ENCODE results near the gene CREG2.

Gene CREG2

GRCh38 chr2:101310834-101311695 is 76.2 kb downstream of the CREG2 start:
- DNase-seq (ENCODE audit: low read depth in 4 of 4, low spot score in 1 of 4), result no peak

- DNase-seq (ENCODE audit: low read depth in 4 of 4, low spot score in 1 of 4), result no peak
These were observed 77.0 kb downstream of the CREG2 start for GRCh38 chr2:101310090-101310833.

GRCh38 chr2:101308432-101309210 is 78.7 kb downstream of the CREG2 start, which contains the start of gene RNF149:
Gene RNF149, minus strand, starts transcription at chr2:101308701. Its CDS starts 113 bp downstream, at chr2:101308588.
- DNase-seq (ENCODE audit: low read depth in 4 of 4, low spot score in 1 of 4), result peak; percentile 80 to 90 (median 85)

DNA sequence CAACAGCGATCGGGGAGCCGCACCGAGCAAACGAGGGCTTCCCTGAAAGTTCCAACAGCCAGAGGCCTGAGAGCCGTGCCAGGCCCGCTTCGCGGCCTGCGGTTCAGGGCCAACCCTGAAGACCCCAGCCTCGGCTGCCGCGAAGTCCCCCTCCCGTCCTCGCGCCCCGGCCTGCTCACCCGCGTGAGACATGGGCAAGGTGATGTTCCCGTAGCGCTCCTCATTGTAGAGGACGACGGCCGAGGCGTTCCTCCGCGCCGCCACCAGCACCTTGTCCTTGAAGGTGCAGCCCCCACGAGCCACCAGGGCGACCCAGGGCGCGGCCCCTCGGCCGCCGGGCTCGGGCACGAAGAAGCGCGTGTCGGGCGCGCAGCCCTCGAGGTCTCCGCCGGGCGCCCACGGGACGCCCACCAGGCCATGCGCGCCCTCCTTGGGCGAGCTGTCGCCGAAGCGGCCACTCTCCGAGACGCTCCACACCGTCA is 79.3 kb downstream of the CREG2 start:
- no peak for DNase-seq (ENCODE audit: low read depth in 4 of 4, low spot score in 1 of 4)

DNA sequence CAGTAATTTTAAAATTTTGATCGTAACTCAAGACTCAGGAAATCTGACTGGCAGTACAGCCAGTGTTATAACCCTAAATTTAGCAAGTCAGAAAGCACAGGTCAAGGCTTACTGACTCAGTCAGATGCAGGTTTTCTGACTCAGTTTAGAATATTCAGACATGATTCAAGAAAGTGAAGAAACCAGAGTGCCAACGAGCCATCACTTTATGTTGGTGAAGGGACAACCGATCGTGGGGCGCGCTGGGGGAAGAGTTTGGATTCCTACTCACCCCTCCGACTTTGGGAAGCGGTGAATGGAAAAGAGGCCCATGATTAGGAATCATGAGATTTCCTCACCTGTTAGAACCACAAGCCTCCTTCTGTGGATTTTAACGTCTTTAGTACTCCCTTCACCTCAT is 79.8 kb downstream of the CREG2 start:
- no peak for DNase-seq (ENCODE audit: low read depth in 4 of 4, low spot score in 1 of 4)

DNA sequence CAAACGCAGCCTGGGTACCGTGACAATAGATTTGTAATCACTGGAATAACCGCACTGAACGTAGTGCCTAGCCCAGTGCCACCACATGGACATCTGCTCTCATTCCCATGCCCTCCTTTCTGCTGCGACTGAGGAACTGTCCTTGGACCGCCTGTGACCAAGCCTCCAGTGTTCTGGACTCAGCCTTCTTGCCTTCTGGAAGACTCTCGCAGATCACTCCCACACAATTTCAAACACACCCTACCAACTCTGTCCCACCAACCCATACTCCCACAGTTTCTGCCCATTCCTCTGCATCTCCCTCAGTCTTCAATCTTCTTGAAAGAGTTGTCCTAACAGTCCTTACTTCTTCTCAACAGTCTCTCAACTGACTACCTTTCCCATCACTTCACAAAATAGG is 80.9 kb downstream of the CREG2 start:
- no peak for DNase-seq (ENCODE audit: low read depth in 4 of 4, low spot score in 1 of 4)

- no peak for DNase-seq (ENCODE audit: low read depth in 4 of 4, low spot score in 1 of 4)
These were observed 81.7 kb downstream of the CREG2 start for GRCh38 chr2:101305492-101306078.

GRCh38 chr2:101305035-101305434 is 82.3 kb downstream of the CREG2 start:
- no peak for DNase-seq (ENCODE audit: low read depth in 4 of 4, low spot score in 1 of 4)

DNA sequence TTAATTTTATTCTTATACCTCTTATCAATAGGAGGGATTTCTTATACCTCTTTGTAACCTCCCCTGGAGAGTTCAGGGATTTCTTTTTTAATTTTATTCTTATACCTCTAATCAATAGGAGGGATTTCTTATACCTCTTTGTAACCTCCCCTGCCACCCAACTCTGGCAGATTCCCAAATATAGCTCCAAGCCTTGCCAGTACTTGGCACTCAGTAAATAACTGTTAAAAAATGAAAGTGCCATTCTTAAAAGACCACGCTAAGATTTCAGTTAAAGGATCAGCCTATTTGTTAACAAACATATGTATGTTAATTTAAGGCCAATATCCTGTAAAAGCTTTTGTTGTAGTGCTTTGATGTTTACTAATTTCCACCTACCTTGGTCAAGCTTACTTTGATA is 83.6 kb downstream of the CREG2 start:
- no peak for DNase-seq (ENCODE audit: low read depth in 4 of 4, low spot score in 1 of 4)

GRCh38 chr2:101302016-101302415 is 85.3 kb downstream of the CREG2 start:
- DNase-seq (ENCODE audit: low read depth in 4 of 4, low spot score in 1 of 4), result no peak

GRCh38 chr2:101300836-101301235 is 86.5 kb downstream of the CREG2 start:
- DNase-seq (ENCODE audit: low read depth in 4 of 4, low spot score in 1 of 4), result no peak

- DNase-seq (ENCODE audit: low read depth in 4 of 4, low spot score in 1 of 4), result no peak
These were observed 87.1 kb downstream of the CREG2 start for GRCh38 chr2:101300164-101300563.

DNA sequence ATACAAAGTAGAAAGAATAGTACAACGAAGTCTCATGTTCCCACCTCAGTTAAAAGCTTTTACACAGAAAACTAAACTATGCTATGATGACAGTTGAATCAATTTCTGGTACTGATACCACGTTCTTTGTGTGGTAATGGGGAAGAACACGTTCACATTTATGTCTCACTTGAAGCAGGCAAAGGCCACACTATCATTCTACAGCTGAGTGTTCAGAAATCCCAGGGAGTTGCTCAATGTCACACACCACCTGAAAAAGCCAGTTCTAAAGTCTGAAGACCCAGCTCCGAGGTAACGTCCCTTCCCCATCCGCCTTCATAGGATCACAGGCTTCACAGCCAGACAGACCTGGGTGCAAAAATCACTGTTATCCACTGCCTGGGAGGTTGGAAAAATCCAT is 87.7 kb downstream of the CREG2 start:
- no peak for DNase-seq (ENCODE audit: low read depth in 4 of 4, low spot score in 1 of 4)

DNA sequence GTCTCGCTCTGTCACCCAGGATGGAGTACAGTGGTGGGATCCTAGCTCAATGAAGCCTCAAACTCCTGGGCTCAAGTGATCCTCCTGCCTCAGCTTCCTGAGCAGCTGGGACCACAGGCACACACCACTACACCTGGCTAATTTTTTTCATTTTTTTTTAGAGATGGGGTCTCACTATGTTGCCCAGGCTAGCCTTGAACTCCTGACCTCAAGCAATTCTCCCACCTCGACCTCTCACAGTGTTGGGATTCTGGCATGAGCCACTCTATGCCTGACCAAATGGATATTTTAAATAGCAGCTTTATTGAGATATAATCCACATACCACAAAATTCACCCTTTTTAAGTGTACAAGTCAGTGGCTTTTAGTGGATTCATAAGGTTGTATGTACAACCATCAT is 89.9 kb downstream of the CREG2 start:
- no peak for DNase-seq (ENCODE audit: low read depth in 4 of 4, low spot score in 1 of 4)

DNA sequence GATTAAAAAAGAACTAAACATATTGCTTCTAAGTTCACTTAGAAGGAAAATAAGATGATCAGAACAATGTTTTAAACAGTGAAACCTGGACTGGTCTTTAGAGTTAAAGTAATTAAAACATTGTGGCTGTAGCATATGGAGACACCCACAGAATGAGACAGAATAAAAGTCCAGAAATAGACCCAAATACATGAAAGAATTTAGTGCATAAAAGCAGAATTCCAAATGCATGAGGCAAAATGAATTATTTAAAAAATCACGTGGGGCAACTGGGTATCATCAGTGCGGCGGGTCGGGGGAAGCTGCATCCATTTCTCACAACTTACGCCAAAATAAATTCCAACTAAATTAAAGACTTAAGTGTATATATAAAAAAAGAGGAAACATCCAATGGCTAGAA is 90.9 kb downstream of the CREG2 start:
- DNase-seq (ENCODE audit: low read depth in 4 of 4, low spot score in 1 of 4), result no peak

- no peak for DNase-seq (ENCODE audit: low read depth in 4 of 4, low spot score in 1 of 4)
These were observed 91.4 kb downstream of the CREG2 start for GRCh38 chr2:101295895-101296294.
